IPS-18c (cell line): ENCODE data around the gene IL32.

Source experiments
- H3K4me3 ChIP-seq: 2 replicates; pipeline ENCODE4 v1.7.0; 2013; ENCODE audit warnings: low read depth, mild to moderate bottlenecking, low read length, moderate library complexity; ENCODE audit not compliant: insufficient read depth
- H3K9me3 ChIP-seq: one replicate; pipeline ENCODE4 v1.6.1; 2013; ENCODE audit warnings: mild to moderate bottlenecking, low read length, moderate library complexity; ENCODE audit not compliant: control insufficient read depth, insufficient read depth

Gene IL32

GRCh38 chr16:3026003-3026378 is 39.4 kb upstream of the IL32 start:
- Histone ChIP-seq H3K4me3 (no peak overlapping the region), H3K9me3 (peaks cover 2% of the 10 kb centered on the region)

GRCh38 chr16:3026609-3027488 is 38.6 kb upstream of the IL32 start:
- no peak overlapping the region for H3K4me3 ChIP-seq
- H3K9me3 ChIP-seq, result peaks cover 2% of the 10 kb centered on the region

- Histone ChIP-seq H3K4me3 (no peak overlapping the region), H3K9me3 (peaks cover 2% of the 10 kb centered on the region)
Measured at GRCh38 chr16:3027489-3027795, 38.0 kb upstream of the IL32 start.

- H3K4me3 ChIP-seq, result no peak overlapping the region
- H3K9me3 ChIP-seq, result peaks cover 2% of the 10 kb centered on the region
Measured at GRCh38 chr16:3027983-3028715, 37.3 kb upstream of the IL32 start.

GRCh38 chr16:3028716-3029319 is 36.6 kb upstream of the IL32 start:
- H3K9me3 ChIP-seq, result peaks cover 2% of the 10 kb centered on the region
- H3K4me3 ChIP-seq, result no peak overlapping the region

- no peak overlapping the region for H3K4me3 ChIP-seq
- H3K9me3 ChIP-seq, result peaks cover 2% of the 10 kb centered on the region
Measured at GRCh38 chr16:3029491-3030221, 35.8 kb upstream of the IL32 start.

- peaks cover 2% of the 10 kb centered on the region for H3K9me3 ChIP-seq
- H3K4me3 ChIP-seq, result peak overlapping the region; percentile 9; the same call in 1 of the 2 replicates
Measured at GRCh38 chr16:3030222-3031212, 34.9 kb upstream of the IL32 start.

- Histone ChIP-seq H3K4me3 (no peak overlapping the region), H3K9me3 (peaks cover 2% of the 10 kb centered on the region)
Measured at GRCh38 chr16:3032624-3033023, 32.8 kb upstream of the IL32 start.

GRCh38 chr16:3035289-3035971 is 30.0 kb upstream of the IL32 start:
- no peaks in the 10 kb centered on the region for H3K9me3 ChIP-seq
- no peak overlapping the region; the same call in 1 of the 2 replicates for H3K4me3 ChIP-seq

- Histone ChIP-seq H3K4me3 (peak overlapping the region; percentile 59; the same call in 1 of the 2 replicates), H3K9me3 (no peaks in the 10 kb centered on the region)
Measured at GRCh38 chr16:3035972-3036725, 29.3 kb upstream of the IL32 start.

GRCh38 chr16:3036726-3037315 is 28.6 kb upstream of the IL32 start, which contains the start of gene BICDL2:
Gene BICDL2, minus strand, starts transcription at chr16:3036944. Its CDS starts 1,448 bp downstream, at chr16:3035496.
- peak within 1 kb of the TSS; percentile 59; the same call in 1 of the 2 replicates for H3K4me3 ChIP-seq

GRCh38 chr16:3038256-3038655 is 27.2 kb upstream of the IL32 start:
- H3K4me3 ChIP-seq, result no peak overlapping the region
- H3K9me3 ChIP-seq, result no peaks in the 10 kb centered on the region

More at GRCh38 chr16:3036726-3037315, 28.6 kb upstream of the IL32 start, which contains the start of gene BICDL2:
- H3K9me3 ChIP-seq, result no peaks in the 10 kb centered on the region

GRCh38 chr16:3038896-3039295 is 26.5 kb upstream of the IL32 start:
- Histone ChIP-seq H3K9me3 (no peaks in the 10 kb centered on the region), H3K4me3 (no peak overlapping the region)

GRCh38 chr16:3042376-3042775 is 23.1 kb upstream of the IL32 start:
- no peak overlapping the region for H3K4me3 ChIP-seq
- H3K9me3 ChIP-seq, result no peaks in the 10 kb centered on the region

- Histone ChIP-seq H3K4me3 (no peak overlapping the region), H3K9me3 (no peaks in the 10 kb centered on the region)
Measured at GRCh38 chr16:3044708-3045107, 20.7 kb upstream of the IL32 start.
